ENCODE results near the gene FGFR3.

The FGFR3 gene

DNA sequence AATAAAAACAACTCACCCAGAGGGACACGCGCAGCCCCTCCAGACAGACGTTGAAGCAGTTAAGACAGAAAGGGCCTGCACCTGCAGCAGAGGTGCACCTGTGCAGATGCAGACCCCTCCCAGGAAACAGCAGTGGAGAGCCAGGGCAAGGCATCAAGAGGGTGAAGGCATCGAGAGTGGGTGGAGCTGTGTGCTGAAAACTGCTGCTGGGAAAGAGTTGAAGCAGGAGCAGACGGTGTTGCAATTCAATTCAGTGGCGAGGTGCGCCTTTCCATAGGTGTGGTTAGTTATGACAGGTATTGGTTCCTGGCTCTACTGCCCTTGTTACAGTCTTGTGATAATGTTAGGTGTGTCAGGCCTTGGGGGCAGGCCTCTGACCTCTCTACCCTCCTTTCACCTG is 46.2 kb downstream of the FGFR3 start:
- H3K9me3 ChIP-seq (ENCODE audit: insufficient read depth, low read length), result no peaks in the 10 kb centered on the region
- H3K4me2 ChIP-seq (ENCODE audit: low read length), result no peak overlapping the region
- H4K20me1 ChIP-seq (ENCODE audit: insufficient read depth, low read length), result peaks cover 17% of the 10 kb centered on the region
- H3K27ac ChIP-seq (ENCODE audit: low read length), result no peak overlapping the region
- TF ChIP-seq EZH2phosphoT487 (IDR thresholded peaks at IDR 0.05; ENCODE audit: low read depth), result no peak
- TF ChIP-seq, protein P1, sequence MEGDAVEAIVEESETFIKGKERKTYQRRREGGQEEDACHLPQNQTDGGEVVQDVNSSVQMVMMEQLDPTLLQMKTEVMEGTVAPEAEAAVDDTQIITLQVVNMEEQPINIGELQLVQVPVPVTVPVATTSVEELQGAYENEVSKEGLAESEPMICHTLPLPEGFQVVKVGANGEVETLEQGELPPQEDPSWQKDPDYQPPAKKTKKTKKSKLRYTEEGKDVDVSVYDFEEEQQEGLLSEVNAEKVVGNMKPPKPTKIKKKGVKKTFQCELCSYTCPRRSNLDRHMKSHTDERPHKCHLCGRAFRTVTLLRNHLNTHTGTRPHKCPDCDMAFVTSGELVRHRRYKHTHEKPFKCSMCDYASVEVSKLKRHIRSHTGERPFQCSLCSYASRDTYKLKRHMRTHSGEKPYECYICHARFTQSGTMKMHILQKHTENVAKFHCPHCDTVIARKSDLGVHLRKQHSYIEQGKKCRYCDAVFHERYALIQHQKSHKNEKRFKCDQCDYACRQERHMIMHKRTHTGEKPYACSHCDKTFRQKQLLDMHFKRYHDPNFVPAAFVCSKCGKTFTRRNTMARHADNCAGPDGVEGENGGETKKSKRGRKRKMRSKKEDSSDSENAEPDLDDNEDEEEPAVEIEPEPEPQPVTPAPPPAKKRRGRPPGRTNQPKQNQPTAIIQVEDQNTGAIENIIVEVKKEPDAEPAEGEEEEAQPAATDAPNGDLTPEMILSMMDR (IDR thresholded peaks at IDR 0.05; ENCODE audit: low read depth, low read length), result no peak
- H3K36me3 ChIP-seq (replicated peaks; ENCODE audit: low read depth, low read length), result peaks cover 33% of the 10 kb centered on the region
- H3K27me3 ChIP-seq (ENCODE audit: low read depth, low read length), result no peaks in the 10 kb centered on the region
- H3K4me3 ChIP-seq (ENCODE audit: low read length), result no peak overlapping the region
- H3K4me1 ChIP-seq (ENCODE audit: low read length), result peaks cover 7% of the 10 kb centered on the region
- no peak overlapping the region for H3K9ac ChIP-seq (ENCODE audit: low read length)
- peaks cover 35% of the 10 kb centered on the region for H3K79me2 ChIP-seq (ENCODE audit: low read length)
- H2AFZ ChIP-seq (ENCODE audit: low read depth, low read length), result no peak overlapping the region

GRCh38 chr4:1841201-1841886 is 48.3 kb downstream of the FGFR3 start:
- Histone ChIP-seq H3K9me3 (ENCODE audit: insufficient read depth, low read length) (no peaks in the 10 kb centered on the region), H3K9ac (ENCODE audit: low read length) (no peak overlapping the region), H3K36me3 (replicated peaks; ENCODE audit: low read depth, low read length) (peaks cover 25% of the 10 kb centered on the region), H3K79me2 (ENCODE audit: low read length) (peaks cover 44% of the 10 kb centered on the region), H3K4me2 (ENCODE audit: low read length) (no peak overlapping the region), H3K27ac (ENCODE audit: low read length) (no peak overlapping the region), H3K4me1 (ENCODE audit: low read length) (no peaks in the 10 kb centered on the region), H3K4me3 (ENCODE audit: low read length) (no peak overlapping the region), H2AFZ (ENCODE audit: low read depth, low read length) (no peak overlapping the region), H3K27me3 (ENCODE audit: low read depth, low read length) (no peaks in the 10 kb centered on the region), H4K20me1 (ENCODE audit: insufficient read depth, low read length) (peaks cover 17% of the 10 kb centered on the region)
- TF ChIP-seq, protein P1 (IDR thresholded peaks at IDR 0.05; ENCODE audit: low read depth, low read length), result no peak
- no peak for TF ChIP-seq EZH2phosphoT487 (IDR thresholded peaks at IDR 0.05; ENCODE audit: low read depth)

DNA sequence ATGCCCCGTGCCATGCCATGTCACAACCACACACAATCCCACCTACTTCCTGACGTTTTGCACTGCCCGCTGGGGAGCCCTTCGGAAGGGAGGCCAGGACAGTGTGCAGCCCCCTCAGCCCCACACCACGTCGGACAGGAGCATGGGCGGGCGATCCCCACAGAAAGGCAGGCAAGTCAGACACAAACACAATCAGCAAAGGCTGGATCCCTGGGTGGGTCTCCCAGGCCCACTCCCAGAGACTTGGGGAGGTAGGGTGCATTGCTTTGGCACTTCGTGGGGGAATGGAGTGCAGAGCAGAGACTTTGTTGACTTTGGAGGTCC is 48.8 kb downstream of the FGFR3 start:
- H3K27me3 ChIP-seq (ENCODE audit: low read depth, low read length), result no peaks in the 10 kb centered on the region
- no peak overlapping the region for H3K4me2 ChIP-seq (ENCODE audit: low read length)
- peaks cover 4% of the 10 kb centered on the region for H3K4me1 ChIP-seq (ENCODE audit: low read length)
- peaks cover 17% of the 10 kb centered on the region for H4K20me1 ChIP-seq (ENCODE audit: insufficient read depth, low read length)
- peaks cover 49% of the 10 kb centered on the region for H3K79me2 ChIP-seq (ENCODE audit: low read length)
- TF ChIP-seq, protein P1 (IDR thresholded peaks at IDR 0.05; ENCODE audit: low read depth, low read length), result no peak
- no peak for TF ChIP-seq EZH2phosphoT487 (IDR thresholded peaks at IDR 0.05; ENCODE audit: low read depth)
- no peak overlapping the region for H3K4me3 ChIP-seq (ENCODE audit: low read length)
- no peak overlapping the region for H3K27ac ChIP-seq (ENCODE audit: low read length)
- no peaks in the 10 kb centered on the region for H3K9me3 ChIP-seq (ENCODE audit: insufficient read depth, low read length)
- peaks cover 29% of the 10 kb centered on the region for H3K36me3 ChIP-seq (replicated peaks; ENCODE audit: low read depth, low read length)
- H3K9ac ChIP-seq (ENCODE audit: low read length), result no peak overlapping the region
- no peak overlapping the region for H2AFZ ChIP-seq (ENCODE audit: low read depth, low read length)

DNA sequence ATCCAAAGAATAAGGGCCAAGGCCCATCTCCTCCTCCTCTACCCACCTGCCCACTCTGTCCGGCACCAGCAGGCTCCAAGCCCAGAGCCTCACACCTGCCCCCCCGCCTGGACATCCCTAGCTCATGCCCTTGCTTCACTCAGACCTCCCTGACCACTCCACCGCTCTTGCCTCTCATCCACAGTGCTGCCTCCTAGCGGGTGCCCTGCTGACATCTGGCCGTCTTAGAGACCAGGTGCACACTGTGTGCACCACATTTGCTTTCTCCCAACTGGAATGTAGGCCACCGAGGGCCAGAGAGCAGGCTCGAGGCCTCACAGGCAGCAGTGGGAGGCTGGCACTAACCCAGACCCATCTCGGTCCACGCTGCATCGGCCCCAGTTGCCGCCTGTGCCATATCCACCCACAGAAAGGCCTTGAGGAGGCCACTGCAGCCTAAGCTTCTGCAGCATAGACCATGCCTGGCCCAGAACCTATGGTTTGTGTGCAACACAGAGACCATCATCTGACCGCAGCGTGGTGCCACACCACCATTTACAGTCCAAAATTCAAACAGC is 49.3 kb downstream of the FGFR3 start:
- Histone ChIP-seq H3K27me3 (ENCODE audit: low read depth, low read length) (no peaks in the 10 kb centered on the region), H3K36me3 (replicated peaks; ENCODE audit: low read depth, low read length) (peaks cover 26% of the 10 kb centered on the region), H3K79me2 (ENCODE audit: low read length) (peaks cover 51% of the 10 kb centered on the region), H3K9ac (ENCODE audit: low read length) (no peak overlapping the region), H2AFZ (ENCODE audit: low read depth, low read length) (no peak overlapping the region), H3K27ac (ENCODE audit: low read length) (no peak overlapping the region), H3K9me3 (ENCODE audit: insufficient read depth, low read length) (no peaks in the 10 kb centered on the region), H4K20me1 (ENCODE audit: insufficient read depth, low read length) (peaks cover 17% of the 10 kb centered on the region), H3K4me1 (ENCODE audit: low read length) (peaks cover 6% of the 10 kb centered on the region), H3K4me2 (ENCODE audit: low read length) (no peak overlapping the region), H3K4me3 (ENCODE audit: low read length) (no peak overlapping the region)
- no peak for TF ChIP-seq EZH2phosphoT487 (IDR thresholded peaks at IDR 0.05; ENCODE audit: low read depth)
- TF ChIP-seq, protein P1 (IDR thresholded peaks at IDR 0.05; ENCODE audit: low read depth, low read length), result no peak
